Dedifferentiated amniotic fluid mesenchymal stem cell (primary cell): ENCODE measurements around the gene LDLRAD3.
"Not testable (repeated sequence)": the region's sequence is repeated elsewhere in the genome, so short reads cannot be mapped to it uniquely, and the experiment has no call there.

Source experiments
- DNase-seq: peaks from one replicate; pipeline ENCODE4 v3.0.0-alpha.2; 2016; ENCODE audit errors: extremely low spot score

Gene LDLRAD3

DNA sequence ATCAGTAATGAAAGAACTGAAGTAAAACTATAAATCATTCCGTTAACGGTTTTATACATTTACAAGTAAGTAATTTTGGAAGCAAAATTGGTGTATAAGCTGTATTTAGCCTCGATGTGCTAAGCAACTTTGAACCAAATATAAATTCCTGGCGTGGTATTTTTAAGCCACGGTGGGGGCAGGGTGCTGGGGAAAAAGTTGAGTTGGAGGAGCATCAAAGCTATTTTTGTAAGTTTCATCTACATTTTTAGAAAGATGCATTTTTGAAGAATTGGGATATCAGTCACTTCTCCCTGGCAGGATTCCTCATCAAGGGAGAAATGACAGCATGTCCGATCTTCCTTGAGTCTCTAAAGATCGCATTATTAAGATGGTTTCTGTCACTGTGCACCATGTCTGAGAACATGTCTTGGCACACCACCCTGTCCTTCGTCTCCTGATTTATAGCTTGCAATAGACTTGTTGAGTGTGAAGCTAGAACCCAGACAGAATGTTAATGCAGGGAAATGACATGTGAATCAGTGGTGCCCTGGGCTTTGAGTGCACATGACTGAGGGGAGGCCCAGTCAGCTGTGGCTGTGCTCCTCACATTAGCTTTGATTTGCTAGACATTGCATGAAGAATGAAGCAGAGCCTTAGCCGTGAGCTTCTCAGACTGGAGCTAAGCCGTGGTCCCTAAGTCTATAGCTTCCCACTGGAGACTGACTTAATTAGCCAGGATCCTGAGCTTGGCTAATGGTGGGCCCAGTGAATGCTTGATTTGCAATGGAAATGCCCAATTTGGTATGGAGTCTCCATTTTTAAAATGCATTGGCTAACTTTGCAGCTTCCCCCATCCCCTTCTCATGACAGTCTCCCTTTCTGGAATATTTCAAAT lies 218.4 kb downstream of the LDLRAD3 start:
- no peak for DNase-seq

GRCh38 chr11:36162883-36163434 lies 219.1 kb downstream of the LDLRAD3 start:
- no peak for DNase-seq

DNA sequence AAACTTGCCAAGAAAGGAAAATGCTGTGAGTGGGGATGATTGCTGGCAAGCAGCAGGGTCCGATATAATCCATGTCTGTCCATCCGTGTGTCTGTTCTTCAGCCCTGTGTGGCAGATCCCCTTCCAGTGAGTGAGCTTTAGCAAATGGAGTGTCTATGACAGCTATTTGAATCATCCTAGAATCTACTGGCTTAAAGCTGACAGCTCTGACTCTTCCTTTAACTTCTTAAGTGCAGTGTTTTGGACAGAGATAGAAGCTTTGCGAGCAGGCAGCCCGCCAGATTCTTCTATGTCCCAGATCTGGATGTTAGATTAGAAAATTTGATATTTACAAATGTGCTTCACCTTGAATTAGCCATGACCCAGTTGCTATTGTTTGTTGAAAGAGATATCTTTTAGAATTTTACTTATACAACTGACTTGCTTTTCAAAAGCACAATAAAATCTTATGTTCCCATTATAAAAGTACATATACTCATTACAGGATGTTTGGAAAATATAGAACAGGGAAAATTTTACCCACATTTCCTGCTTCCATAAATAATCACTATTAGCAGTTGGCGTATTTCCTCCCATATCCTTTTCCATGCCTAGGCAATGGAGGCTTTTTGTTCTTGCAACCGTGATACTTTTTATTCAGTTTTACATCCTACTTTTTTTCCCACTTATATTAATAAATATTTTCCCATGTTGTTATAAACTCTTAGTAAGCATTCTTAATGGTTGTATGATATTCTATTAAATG lies 220.8 kb downstream of the LDLRAD3 start:
- DNase-seq: no peak

DNA sequence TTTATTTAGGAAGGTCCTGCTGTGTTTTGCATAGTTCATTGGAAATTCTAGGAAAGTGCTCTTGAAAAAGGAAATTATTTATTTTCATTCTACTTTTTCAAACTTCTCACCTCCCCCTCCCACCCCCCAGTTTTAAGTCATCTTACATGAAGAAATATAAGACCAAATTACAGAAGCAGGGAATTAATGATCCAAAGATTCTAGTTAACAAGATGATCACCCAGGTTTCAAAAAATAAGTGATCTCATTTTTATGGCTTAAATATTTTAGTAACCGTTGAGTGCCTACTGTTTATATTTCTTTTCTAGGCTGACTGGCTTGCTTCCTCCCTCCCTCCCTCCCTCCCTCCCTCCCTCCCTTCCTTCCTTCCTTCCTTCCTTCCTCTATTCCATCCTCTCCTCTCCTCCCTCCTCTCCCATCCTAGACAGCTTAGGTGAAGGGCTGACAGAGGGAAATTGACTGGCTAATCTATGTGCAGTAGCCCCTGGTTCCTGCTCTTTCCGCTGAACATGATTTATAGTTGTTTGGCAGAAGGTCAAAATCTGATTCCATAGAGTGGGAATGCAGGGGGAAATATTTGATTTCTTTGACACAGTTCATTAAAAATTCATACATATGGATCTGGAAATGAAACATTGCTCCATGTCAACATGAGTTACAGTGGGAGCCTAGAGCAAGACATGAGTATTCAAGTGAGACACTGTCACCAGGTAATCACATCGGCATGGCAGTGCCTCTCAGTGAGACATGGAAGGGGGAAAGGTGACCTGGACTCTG lies 221.9 kb downstream of the LDLRAD3 start:
- DNase-seq: no peak

DNA sequence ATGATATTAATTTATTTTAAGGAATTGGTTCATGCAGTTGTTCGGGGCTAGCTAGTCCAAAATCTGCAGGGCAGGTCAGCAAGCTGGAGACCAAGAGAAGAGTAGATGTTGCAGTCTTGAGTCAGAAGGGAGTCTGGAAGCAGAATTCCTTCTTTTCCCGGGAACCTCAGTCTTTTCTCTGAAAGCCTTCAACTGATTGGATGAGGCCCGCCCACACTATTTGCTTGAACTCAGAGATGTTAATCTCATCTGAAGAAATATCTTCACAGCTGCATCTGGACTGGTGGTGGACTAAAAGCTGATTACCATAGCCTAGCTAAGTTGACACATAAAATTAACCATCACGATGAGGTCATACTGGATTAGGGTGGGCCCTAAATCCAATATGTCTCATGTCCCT lies 223.2 kb downstream of the LDLRAD3 start:
- no peak for DNase-seq

- DNase-seq: no peak
Measured at GRCh38 chr11:36167729-36168128, 223.9 kb downstream of the LDLRAD3 start.

DNA sequence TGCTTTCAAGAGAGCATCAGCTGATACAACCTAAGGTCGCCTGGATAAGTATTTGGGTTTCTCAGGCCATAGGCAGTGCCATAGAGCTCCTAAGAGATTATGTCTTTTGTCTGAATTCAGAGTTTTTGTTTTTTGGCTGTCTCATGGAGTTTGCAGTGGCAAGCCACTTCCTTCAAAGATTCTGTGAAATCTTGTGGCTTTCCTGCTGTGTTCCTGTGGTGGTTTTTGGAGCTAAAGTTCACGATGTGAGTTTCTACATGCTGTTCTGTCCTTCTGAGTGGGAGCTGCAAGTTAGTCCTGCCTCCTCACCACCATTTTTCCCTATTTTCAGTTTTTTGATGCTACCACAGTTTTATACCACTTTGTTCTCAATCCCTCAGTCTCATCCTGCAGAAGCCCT lies 234.0 kb downstream of the LDLRAD3 start:
- DNase-seq: no peak

- DNase-seq: peak; percentile 75
Measured at GRCh38 chr11:36186340-36187175, 242.7 kb downstream of the LDLRAD3 start.

DNA sequence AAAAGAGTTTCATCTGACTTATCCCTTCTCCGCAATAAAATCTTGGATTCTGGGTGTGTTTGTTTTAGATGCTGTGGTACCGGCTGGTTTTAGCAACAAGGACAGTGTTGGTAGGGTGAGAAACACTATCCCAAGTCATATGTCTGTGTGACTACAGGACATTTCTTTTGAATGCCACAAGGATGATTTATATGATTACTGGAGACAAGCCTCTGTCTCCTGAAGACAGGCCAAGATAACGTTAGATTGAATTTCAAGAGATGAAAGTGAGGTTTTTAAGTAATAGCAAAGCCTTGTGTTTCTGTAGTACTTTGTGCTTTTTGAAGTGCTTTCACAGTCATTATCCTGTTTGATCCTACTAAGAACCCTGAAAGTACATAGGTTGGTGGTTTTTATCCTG lies 243.8 kb downstream of the LDLRAD3 start:
- DNase-seq: no peak

DNA sequence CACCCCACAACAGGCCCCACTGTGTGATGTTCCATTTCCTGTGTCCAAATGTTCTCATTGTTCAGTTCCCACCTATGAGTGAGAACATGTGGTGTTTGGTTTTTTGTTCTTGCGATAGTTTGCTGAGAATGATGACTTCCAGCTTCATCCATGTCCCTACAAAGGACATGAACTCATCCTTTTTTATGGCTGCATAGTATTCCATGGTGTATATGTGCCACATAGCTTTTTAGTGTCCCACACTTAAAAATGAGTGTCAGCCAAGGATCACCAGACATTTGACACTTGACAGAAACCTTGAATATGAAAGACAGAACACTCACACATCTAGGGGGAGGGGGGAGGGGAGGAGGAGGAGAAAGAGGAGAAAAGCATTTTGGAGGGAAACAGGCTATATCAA lies 245.9 kb downstream of the LDLRAD3 start:
- DNase-seq: not testable (repeated sequence)

DNA sequence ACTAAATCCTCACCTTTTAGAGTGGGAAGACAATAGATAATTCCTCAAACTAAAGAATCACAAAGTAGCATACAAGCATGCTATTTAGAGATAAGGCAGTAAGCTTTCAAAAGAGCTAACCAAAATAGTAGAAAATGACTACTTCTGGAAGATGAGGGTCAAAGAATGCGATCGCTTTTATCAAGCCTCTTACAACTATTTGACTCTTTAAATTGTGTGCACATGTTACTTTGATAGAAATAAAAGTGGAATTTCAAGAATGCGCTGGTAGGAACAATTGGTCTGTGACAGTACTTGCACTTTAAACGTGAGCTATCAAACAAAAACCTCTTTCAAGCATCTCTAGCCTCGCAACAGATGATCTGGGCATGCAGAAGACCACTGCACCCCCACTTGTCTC lies 248.1 kb downstream of the LDLRAD3 start:
- DNase-seq: no peak

DNA sequence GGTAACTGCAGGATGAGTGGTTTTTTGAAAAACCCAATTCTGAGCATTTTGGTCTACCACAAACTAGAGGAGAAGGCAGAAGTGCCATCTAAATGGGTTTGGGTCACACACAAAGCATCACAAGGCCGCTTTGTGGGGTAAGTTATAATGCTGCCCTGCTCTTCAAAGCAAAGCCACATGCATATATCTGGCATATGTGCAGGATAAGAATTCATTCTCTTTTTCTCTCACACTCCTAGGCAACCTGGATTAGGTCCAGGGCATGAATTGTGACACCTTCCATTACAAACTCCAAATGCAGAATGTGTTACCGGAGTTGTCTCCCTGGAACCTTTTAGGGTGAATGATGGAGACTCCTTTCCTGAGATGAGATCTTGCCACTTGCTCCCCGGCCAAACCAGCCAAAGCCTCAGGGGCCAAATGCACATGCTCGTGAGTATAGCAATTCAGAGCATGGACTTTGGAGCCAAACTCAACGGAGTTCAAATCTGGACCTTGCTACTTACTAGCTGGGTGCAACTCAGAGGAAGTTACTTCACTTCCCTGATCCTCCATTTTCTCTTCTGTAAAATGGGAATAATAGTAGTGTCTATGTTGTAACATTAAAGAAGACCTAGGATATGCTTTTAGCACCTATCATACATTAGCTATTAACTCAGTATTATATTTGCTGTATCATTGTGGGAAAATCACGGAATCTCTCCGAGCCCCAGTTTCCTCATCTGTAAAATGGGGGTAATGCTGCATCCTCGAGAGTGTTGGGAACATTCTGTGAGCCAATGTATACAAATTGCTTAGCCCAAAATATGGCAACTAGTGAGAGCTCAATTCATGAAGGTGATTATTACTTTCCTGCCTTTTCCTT lies 248.8 kb downstream of the LDLRAD3 start:
- DNase-seq: no peak

GRCh38 chr11:36193290-36193619 lies 249.4 kb downstream of the LDLRAD3 start:
- DNase-seq: no peak

- DNase-seq: no peak
Measured at GRCh38 chr11:36193721-36194120, 249.9 kb downstream of the LDLRAD3 start.

DNA sequence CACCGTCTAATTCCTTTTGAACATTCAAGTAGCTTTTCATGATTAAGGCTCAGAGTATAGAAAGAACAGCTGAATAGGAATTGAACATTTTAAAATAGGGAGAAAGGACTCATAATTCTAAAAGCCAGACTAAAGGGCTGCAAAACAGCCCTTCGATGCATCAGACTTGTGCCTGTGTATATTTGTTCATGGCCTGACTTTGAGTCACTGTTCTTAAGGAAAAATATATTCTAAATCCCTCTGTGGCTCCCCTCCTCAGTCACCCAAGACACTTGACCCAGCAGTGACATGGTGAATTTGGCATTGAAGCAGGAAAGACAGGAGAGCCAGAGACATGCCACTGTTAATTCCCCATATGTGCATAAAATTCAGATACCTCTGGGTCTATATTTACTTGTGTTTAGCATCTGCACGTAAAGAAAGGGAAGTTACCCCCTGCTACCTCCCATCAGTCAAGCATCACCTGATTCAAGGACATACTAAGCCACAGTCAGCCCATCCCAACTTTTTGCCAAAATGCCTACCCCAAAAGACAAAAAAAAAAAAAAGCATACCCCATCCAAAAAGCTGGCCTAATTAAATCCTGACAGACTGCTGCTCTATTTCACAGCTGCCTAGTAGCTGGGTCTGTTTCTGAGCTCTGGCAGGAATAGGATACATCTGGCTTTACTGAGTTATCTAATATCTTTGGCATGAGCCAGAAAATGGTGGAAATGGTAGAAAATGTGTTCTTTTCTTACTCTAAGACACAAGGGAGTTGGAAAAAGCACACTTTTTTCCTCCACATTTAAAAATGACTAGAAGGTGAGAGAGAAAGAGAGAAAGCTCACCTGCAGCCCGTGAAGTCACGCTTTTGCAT lies 251.9 kb downstream of the LDLRAD3 start:
- DNase-seq: peak; percentile 38

GRCh38 chr11:36196411-36196998 lies 252.6 kb downstream of the LDLRAD3 start:
- DNase-seq: no peak

GRCh38 chr11:36201411-36201810 lies 257.5 kb downstream of the LDLRAD3 start:
- no peak for DNase-seq

GRCh38 chr11:36205536-36205935 lies 261.7 kb downstream of the LDLRAD3 start:
- no peak for DNase-seq

DNA sequence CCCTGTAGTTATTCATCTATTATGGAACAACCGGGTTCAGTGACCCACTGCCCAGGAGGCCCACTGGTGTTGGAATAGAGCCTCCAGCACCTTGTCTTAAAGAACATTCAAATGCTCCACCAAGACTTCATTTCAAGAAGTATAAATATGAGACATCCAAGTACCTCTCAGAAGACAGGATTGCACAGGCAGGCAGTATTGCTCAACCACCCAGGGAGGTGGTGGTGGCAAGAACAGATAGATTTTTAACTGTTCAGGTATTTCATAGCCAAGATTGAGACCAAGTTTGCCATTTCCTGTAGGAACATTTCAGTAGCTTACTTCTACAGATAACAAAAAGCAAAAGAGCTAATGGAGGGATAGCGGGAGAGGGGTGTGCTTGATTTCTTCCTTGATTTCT lies 266.7 kb downstream of the LDLRAD3 start:
- no peak for DNase-seq
